HepG2 (cell line): ENCODE results near the gene PAQR7. TPM values are rescaled to one million over a fixed set of nuclear protein-coding genes. Genes with fewer than 3 reads are reported as not detected.

Source experiments
- AHR ChIP-seq: IDR thresholded peaks from 2 replicates; pipeline ENCODE4 v1.6.1; 2018; ENCODE audit warnings: missing genetic modification reagents, missing compliant biosample characterization
- CBX2 ChIP-seq, 2 experiments: fragments of 200-600 bp in 1 of 2; sonication (generic); formaldehyde crosslinking in 1 of 2; IDR thresholded peaks; 2 replicates each; pipeline versions ENCODE4 v1.7.0 to v1.8.1; 2018 to 2022; ENCODE audit warnings: low read depth in 2 of 2, low read length in 1 of 2, mild to moderate bottlenecking in 1 of 2, missing genetic modification reagents in 1 of 2
- GATA4 ChIP-seq: sonication (generic); IDR thresholded peaks from 2 replicates; pipeline ENCODE4 v1.6.1; 2016; ENCODE audit warnings: antibody characterized with exemption, low read depth, borderline replicate concordance
- LCORL ChIP-seq, 2 experiments: fragments of 450-650 bp in 1 of 2; sonication (generic) in 1 of 2; formaldehyde crosslinking in 1 of 2; IDR thresholded peaks; 2 replicates each; pipeline versions ENCODE4 v1.5.0 to v1.6.1; 2017 to 2020; ENCODE audit warnings: antibody characterized with exemption in 1 of 2, missing genetic modification reagents in 1 of 2
- MTA1 ChIP-seq: sonication (generic); formaldehyde crosslinking; IDR thresholded peaks from 2 replicates; pipeline ENCODE4 v1.4.0; 2020; ENCODE audit warnings: missing genetic modification reagents, mild to moderate bottlenecking, borderline replicate concordance
- MTF2 ChIP-seq: sonication (generic); formaldehyde crosslinking; IDR thresholded peaks from 2 replicates; pipeline ENCODE4 v1.5.0; 2020; ENCODE audit warnings: missing genetic modification reagents, borderline replicate concordance
- NONO ChIP-seq, 2 experiments: fragments of 450-650 bp in 1 of 2; sonication (generic) in 1 of 2; formaldehyde crosslinking in 1 of 2; IDR thresholded peaks in 1 of 2; conservative IDR thresholded peaks in 1 of 2; 2 replicates each; pipeline versions ENCODE4 v1.6.1 to v1.8.0; 2017 to 2022; ENCODE audit warnings: mild to moderate bottlenecking in 1 of 2, missing genetic modification reagents in 1 of 2, moderate library complexity in 1 of 2
- SRF ChIP-seq: IDR thresholded peaks from 2 replicates; pipeline ENCODE4 v1.6.1; 2011; ENCODE audit warnings: mild to moderate bottlenecking, low read depth, low read length, moderate library complexity
- TBX3 ChIP-seq: fragments of 450-650 bp; IDR thresholded peaks from 2 replicates; pipeline ENCODE4 v1.6.1; 2017; ENCODE audit warnings: antibody characterized with exemption, mild to moderate bottlenecking, inconsistent platforms, borderline replicate concordance
- YEATS2 ChIP-seq: sonication (generic); formaldehyde crosslinking; IDR thresholded peaks from 2 replicates; pipeline ENCODE4 v1.4.0; 2020; ENCODE audit warnings: missing genetic modification reagents, borderline replicate concordance
- ZBTB38 ChIP-seq: sonication (generic); formaldehyde crosslinking; IDR thresholded peaks from 2 replicates; pipeline ENCODE4 v1.5.1; 2020; ENCODE audit warnings: mild to moderate bottlenecking, missing genetic modification reagents
- ZNF207 ChIP-seq: fragments of 450-650 bp; IDR thresholded peaks from 2 replicates; pipeline ENCODE4 v1.6.1; 2016; ENCODE audit warnings: antibody characterized with exemption, borderline replicate concordance
- ZNF33A ChIP-seq: sonication (generic); formaldehyde crosslinking; IDR thresholded peaks from 2 replicates; pipeline ENCODE4 v1.5.1; 2020; ENCODE audit warnings: missing genetic modification reagents, mild to moderate bottlenecking, moderate library complexity, borderline replicate concordance
- ZNF616 ChIP-seq: sonication (generic); formaldehyde crosslinking; IDR thresholded peaks from 2 replicates; pipeline ENCODE4 v1.5.0; 2020; ENCODE audit warnings: low read depth, mild to moderate bottlenecking, missing genetic modification reagents
- ZNF713 ChIP-seq: sonication (generic); formaldehyde crosslinking; IDR thresholded peaks from 2 replicates; pipeline ENCODE4 v1.4.0; 2020; ENCODE audit warnings: mild to moderate bottlenecking, missing genetic modification reagents
- ZSCAN20 ChIP-seq: sonication (generic); formaldehyde crosslinking; IDR thresholded peaks from 2 replicates; pipeline ENCODE4 v1.4.0; 2020; ENCODE audit warnings: missing genetic modification reagents, mild to moderate bottlenecking, borderline replicate concordance
- polyA plus RNA-seq, 8 experiments: library from polyadenylated mRNA; depleted of rRNA in 3 of 8; stranded (reverse) in 7 of 8; unstranded in 1 of 8; fragments of >200 nt; fragmentation: Illumina TruSeq in 4 of 8; extraction: Trizol in 4 of 8; gene quantifications; 2 replicates each; pipeline versions ENCODE4 v1.2.1 to v1.2.3, GENCODE V29; 2011 to 2016; ENCODE audit warnings: low read depth in 4 of 8, missing spikeins in 1 of 8, mixed read lengths in 1 of 8; ENCODE audit not compliant: insufficient read depth in 1 of 8
- total RNA-seq, 5 experiments: library from RNA; depleted of rRNA; stranded (reverse); fragments of >200 nt; fragmentation: Illumina TruSeq; extraction: Trizol; gene quantifications; 2 replicates each; pipeline ENCODE4 v1.2.3, GENCODE V29; 2016; ENCODE audit warnings: low read depth in 1 of 5
- TF ChIP-seq, protein P1 (sequence below): sonication (generic); formaldehyde crosslinking; IDR thresholded peaks from 2 replicates; pipeline ENCODE4 v1.4.0; 2020; ENCODE audit warnings: mild to moderate bottlenecking, missing genetic modification reagents
- TF ChIP-seq, protein P2 (sequence below): sonication (generic); formaldehyde crosslinking; IDR thresholded peaks from 2 replicates; pipeline ENCODE4 v1.4.0; 2020; ENCODE audit warnings: mild to moderate bottlenecking, missing genetic modification reagents

The PAQR7 gene
- total and polyA plus RNA-seq, 2 of the 13 experiments (the other 11 are each of a cell fraction or from before 2014, with no cell fraction given): 13.2 to 16.6 TPM

GRCh38 chr1:25861316-25862286 lies 13.9 kb downstream of the PAQR7 start (continued):
- no peak for TF ChIP-seq SRF
- TF ChIP-seq GATA4: peak; percentile 47; the same call in 1 of the 2 replicates
- no peak for TF ChIP-seq YEATS2 (CRISPR knock-in tag)
- 0 out of 2 replicates have a peak, but pooled peaks have one; percentile 3 for TF ChIP-seq ZSCAN20
- peak; percentile 51; the same call in 1 of the 2 replicates for TF ChIP-seq TBX3
- TF ChIP-seq LCORL (IDR thresholded peaks at IDR 0.05): no peak
- TF ChIP-seq LCORL (CRISPR knock-in tag; IDR thresholded peaks at IDR 0.05): peak; percentile 32; the same call in 1 of the 2 replicates
- no peak for TF ChIP-seq ZNF207
- TF ChIP-seq NONO (IDR thresholded peaks at IDR 0.05): no peak
- TF ChIP-seq NONO (CRISPR knock-in tag; conservative IDR thresholded peaks at IDR 0.05): no peak
- TF ChIP-seq AHR (CRISPR knock-in tag): no peak
- TF ChIP-seq, protein P1, sequence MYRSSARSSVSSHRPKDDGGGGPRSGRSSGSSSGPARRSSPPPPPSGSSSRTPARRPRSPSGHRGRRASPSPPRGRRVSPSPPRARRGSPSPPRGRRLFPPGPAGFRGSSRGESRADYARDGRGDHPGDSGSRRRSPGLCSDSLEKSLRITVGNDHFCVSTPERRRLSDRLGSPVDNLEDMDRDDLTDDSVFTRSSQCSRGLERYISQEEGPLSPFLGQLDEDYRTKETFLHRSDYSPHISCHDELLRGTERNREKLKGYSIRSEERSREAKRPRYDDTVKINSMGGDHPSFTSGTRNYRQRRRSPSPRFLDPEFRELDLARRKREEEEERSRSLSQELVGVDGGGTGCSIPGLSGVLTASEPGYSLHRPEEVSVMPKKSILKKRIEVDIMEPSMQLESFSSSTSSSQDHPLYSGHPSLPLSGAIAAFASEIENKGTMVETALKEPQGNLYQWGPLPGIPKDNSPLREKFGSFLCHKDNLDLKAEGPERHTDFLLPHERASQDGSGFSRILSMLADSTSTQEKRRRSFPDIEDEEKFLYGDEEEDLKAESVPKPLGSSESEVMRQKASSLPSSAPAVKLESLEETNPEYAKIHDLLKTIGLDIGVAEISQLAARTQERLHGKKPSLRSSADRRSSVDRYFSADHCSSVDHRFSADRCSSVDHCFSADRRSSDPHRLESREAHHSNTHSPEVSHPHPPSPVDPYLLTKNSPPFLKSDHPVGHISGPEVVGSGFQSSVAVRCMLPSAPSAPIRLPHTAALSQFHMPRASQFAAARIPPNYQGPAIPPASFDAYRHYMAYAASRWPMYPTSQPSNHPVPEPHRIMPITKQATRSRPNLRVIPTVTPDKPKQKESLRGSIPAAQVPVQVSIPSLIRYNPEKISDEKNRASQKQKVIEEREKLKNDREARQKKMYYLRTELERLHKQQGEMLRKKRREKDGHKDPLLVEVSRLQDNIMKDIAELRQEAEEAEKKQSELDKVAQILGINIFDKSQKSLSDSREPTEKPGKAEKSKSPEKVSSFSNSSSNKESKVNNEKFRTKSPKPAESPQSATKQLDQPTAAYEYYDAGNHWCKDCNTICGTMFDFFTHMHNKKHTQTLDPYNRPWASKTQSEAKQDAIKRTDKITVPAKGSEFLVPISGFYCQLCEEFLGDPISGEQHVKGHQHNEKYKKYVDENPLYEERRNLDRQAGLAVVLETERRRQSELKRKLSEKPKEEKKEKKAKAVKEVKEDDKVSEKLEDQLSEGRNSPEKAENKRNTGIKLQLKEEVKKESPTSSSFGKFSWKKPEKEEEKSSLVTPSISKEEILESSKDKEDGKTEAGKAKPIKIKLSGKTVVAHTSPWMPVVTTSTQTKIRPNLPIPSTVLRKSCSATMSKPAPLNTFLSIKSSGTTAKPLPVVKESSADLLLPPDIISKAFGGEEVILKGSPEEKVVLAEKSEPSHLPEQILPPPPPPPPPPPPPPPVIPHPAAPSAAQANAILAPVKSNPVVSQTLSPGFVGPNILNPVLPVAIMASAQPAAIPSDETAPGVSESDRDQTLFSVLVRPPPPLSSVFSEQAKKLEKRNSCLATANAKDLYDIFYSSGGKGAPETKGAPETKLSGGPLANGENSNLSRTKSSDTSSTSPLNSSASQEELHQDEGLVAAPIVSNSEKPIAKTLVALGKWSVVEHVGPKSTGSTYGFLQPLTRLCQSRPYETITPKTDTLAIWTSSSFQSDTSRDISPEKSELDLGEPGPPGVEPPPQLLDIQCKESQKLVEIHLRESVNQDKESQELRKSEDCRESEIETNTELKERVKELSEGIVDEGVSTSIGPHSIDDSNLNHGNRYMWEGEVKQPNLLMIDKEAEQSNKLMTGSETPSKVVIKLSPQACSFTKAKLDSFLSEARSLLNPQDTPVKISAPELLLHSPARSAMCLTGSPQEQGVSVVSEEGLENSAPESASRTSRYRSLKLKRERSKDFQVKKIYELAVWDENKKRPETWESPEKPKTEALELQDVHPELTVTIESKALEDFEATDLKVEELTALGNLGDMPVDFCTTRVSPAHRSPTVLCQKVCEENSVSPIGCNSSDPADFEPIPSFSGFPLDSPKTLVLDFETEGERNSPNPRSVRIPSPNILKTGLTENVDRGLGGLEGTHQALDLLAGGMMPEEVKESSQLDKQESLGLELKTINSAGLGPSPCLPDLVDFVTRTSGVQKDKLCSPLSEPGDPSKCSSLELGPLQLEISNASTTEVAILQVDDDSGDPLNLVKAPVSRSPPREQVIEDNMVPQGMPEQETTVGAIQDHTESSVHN (CRISPR knock-in tag): no peak
- no peak for TF ChIP-seq ZNF616 (CRISPR knock-in tag)
- TF ChIP-seq, protein P2, sequence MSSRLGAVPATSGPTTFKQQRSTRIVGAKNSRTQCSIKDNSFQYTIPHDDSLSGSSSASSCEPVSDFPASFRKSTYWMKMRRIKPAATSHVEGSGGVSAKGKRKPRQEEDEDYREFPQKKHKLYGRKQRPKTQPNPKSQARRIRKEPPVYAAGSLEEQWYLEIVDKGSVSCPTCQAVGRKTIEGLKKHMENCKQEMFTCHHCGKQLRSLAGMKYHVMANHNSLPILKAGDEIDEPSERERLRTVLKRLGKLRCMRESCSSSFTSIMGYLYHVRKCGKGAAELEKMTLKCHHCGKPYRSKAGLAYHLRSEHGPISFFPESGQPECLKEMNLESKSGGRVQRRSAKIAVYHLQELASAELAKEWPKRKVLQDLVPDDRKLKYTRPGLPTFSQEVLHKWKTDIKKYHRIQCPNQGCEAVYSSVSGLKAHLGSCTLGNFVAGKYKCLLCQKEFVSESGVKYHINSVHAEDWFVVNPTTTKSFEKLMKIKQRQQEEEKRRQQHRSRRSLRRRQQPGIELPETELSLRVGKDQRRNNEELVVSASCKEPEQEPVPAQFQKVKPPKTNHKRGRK (CRISPR knock-in tag): no peak
- TF ChIP-seq ZNF713 (CRISPR knock-in tag): no peak
- no peak for TF ChIP-seq MTF2 (CRISPR knock-in tag)
- TF ChIP-seq ZBTB38: peak; percentile 85
- TF ChIP-seq MTA1 (CRISPR knock-in tag): no peak
- TF ChIP-seq CBX2 (IDR thresholded peaks at IDR 0.05; ENCODE audit: low read depth, low read length): no peak
- TF ChIP-seq CBX2 (CRISPR knock-in tag; IDR thresholded peaks at IDR 0.05; ENCODE audit: low read depth): no peak
- TF ChIP-seq ZNF33A: no peak
